OCI-LY1 (cell line): Measurements from ENCODE around the gene BCR.

Source experiments
- H2AFZ ChIP-seq: fragments of 200-600 bp; sonication (generic), shearing (Covaris generic); 2 replicates; pipeline ENCODE4 v1.6.0; 2014; ENCODE audit warnings: antibody characterized with exemption, mild to moderate bottlenecking, low read length
- H3F3A ChIP-seq: fragments of 200-600 bp; sonication (generic), shearing (Covaris generic); 2 replicates; pipeline ENCODE4 v1.6.0; 2014; ENCODE audit warnings: mild to moderate bottlenecking, antibody characterized with exemption, low read length, moderate library complexity; ENCODE audit not compliant: insufficient read depth
- H3K27ac ChIP-seq: fragments of 200-600 bp; sonication (generic); 2 replicates; pipeline ENCODE4 v1.5.1; 2014; ENCODE audit warnings: low read length, mixed run types, mild to moderate bottlenecking, low read depth; ENCODE audit not compliant: poor library complexity, severe bottlenecking
- H3K27me3 ChIP-seq: fragments of 200-600 bp; sonication (generic); 2 replicates; pipeline ENCODE4 v1.6.0; 2014; ENCODE audit warnings: antibody characterized with exemption, mild to moderate bottlenecking, low read length, moderate library complexity; ENCODE audit not compliant: insufficient read depth
- H3K36me3 ChIP-seq: fragments of 200-600 bp; sonication (generic); 2 replicates; pipeline ENCODE4 v1.6.1; 2014; ENCODE audit warnings: mild to moderate bottlenecking, antibody characterized with exemption, low read length, moderate library complexity, mixed read lengths; ENCODE audit not compliant: insufficient read depth
- H3K4me1 ChIP-seq: fragments of 200-600 bp; sonication (generic); 2 replicates; pipeline ENCODE4 v1.5.1; 2014; ENCODE audit warnings: mild to moderate bottlenecking, low read length, moderate library complexity; ENCODE audit not compliant: insufficient read depth, severe bottlenecking
- H3K4me2 ChIP-seq: fragments of 200-600 bp; sonication (generic), shearing (Covaris generic); 2 replicates; pipeline ENCODE4 v1.6.1; 2014; ENCODE audit warnings: low read length
- H3K4me3 ChIP-seq: fragments of 200-600 bp; sonication (generic); 2 replicates; pipeline ENCODE4 v1.5.1; 2014; ENCODE audit warnings: low read length, low read depth, mild to moderate bottlenecking, mixed read lengths; ENCODE audit not compliant: poor library complexity, severe bottlenecking
- H3K79me2 ChIP-seq: fragments of 200-600 bp; shearing (Covaris generic); 2 replicates; pipeline ENCODE4 v1.6.1; 2016; ENCODE audit warnings: mixed run types, low read length, mixed read lengths; ENCODE audit not compliant: insufficient read depth
- H3K9ac ChIP-seq: fragments of 200-600 bp; sonication (generic), shearing (Covaris generic); 2 replicates; pipeline ENCODE4 v1.6.1; 2014; ENCODE audit warnings: mild to moderate bottlenecking, low read length, mixed read lengths
- H3K9me2 ChIP-seq: fragments of 200-600 bp; sonication (generic), shearing (Covaris generic); 2 replicates; pipeline ENCODE4 v1.6.1; 2014; ENCODE audit warnings: low read depth, mild to moderate bottlenecking, low read length, mixed read lengths
- H3K9me3 ChIP-seq: fragments of 200-600 bp; shearing (Covaris generic); 2 replicates; pipeline ENCODE4 v1.6.1; 2014; ENCODE audit warnings: low read length, mixed read lengths
- H4K20me1 ChIP-seq: fragments of 200-600 bp; sonication (generic), shearing (Covaris generic); 2 replicates; pipeline ENCODE4 v1.6.0; 2016; ENCODE audit warnings: mild to moderate bottlenecking, low read length; ENCODE audit not compliant: insufficient read depth
- CTCF ChIP-seq: fragments of 200-600 bp; sonication (generic), shearing (Covaris generic); IDR thresholded peaks from 2 replicates; pipeline ENCODE4 v1.5.1; 2017; ENCODE audit warnings: mild to moderate bottlenecking, antibody characterized with exemption, low read length, moderate library complexity, mixed read lengths
- EZH2 ChIP-seq: fragments of 200-600 bp; sonication (generic), shearing (Covaris generic); IDR thresholded peaks from 2 replicates; pipeline ENCODE4 v1.8.0; 2017; ENCODE audit warnings: borderline replicate concordance, mixed run types, mild to moderate bottlenecking, antibody characterized with exemption, low read length, moderate library complexity, mixed read lengths

Gene BCR

GRCh38 chr22:23169043-23169406 is 11.3 kb upstream of the BCR start:
- no peaks in the 10 kb centered on the region for H3K27me3 ChIP-seq
- H3K27ac ChIP-seq = no peak overlapping the region
- H3K79me2 ChIP-seq = no peaks in the 10 kb centered on the region
- no peaks in the 10 kb centered on the region for H4K20me1 ChIP-seq
- TF ChIP-seq CTCF (no peak), EZH2 (no peak)
- H2AFZ ChIP-seq = no peak overlapping the region
- H3K4me2 ChIP-seq = no peak overlapping the region
- no peak overlapping the region for H3K4me3 ChIP-seq
- H3K9me2 ChIP-seq = no peaks in the 10 kb centered on the region
- H3K9ac ChIP-seq = no peak overlapping the region
- H3K9me3 ChIP-seq = no peaks in the 10 kb centered on the region
- no peaks in the 10 kb centered on the region for H3F3A ChIP-seq
- H3K4me1 ChIP-seq = no peaks in the 10 kb centered on the region
- no peaks in the 10 kb centered on the region for H3K36me3 ChIP-seq

GRCh38 chr22:23175817-23176644 is 4.3 kb upstream of the BCR start:
- H3K4me3 ChIP-seq = peak overlapping the region; percentile 0
- H3K36me3 ChIP-seq = no peaks in the 10 kb centered on the region
- H3K4me1 ChIP-seq = peaks cover 51% of the 10 kb centered on the region
- no peaks in the 10 kb centered on the region for H3F3A ChIP-seq
- no peak for TF ChIP-seq CTCF
- TF ChIP-seq EZH2 = no peak
- H3K27ac ChIP-seq = peak overlapping the region; percentile 91
- peak overlapping the region; percentile 27; the same call in 1 of the 2 replicates for H3K9ac ChIP-seq
- no peaks in the 10 kb centered on the region for H3K27me3 ChIP-seq
- no peaks in the 10 kb centered on the region for H3K9me2 ChIP-seq
- H3K79me2 ChIP-seq = no peaks in the 10 kb centered on the region
- no peaks in the 10 kb centered on the region for H4K20me1 ChIP-seq
- H3K4me2 ChIP-seq = peak overlapping the region; percentile 39
- H3K9me3 ChIP-seq = no peaks in the 10 kb centered on the region
- no peak overlapping the region for H2AFZ ChIP-seq

GRCh38 chr22:23176645-23177027 is 3.7 kb upstream of the BCR start:
- no peaks in the 10 kb centered on the region for H3K27me3 ChIP-seq
- H4K20me1 ChIP-seq = no peaks in the 10 kb centered on the region
- peak overlapping the region; percentile 27; the same call in 1 of the 2 replicates for H3K9ac ChIP-seq
- H3F3A ChIP-seq = no peaks in the 10 kb centered on the region
- no peak for TF ChIP-seq CTCF
- no peak for TF ChIP-seq EZH2
- no peaks in the 10 kb centered on the region for H3K9me2 ChIP-seq
- peak overlapping the region; percentile 0 for H3K4me3 ChIP-seq
- H3K4me2 ChIP-seq = peak overlapping the region; percentile 39
- peak overlapping the region; percentile 91 for H3K27ac ChIP-seq
- peaks cover 4% of the 10 kb centered on the region for H3K79me2 ChIP-seq
- H3K4me1 ChIP-seq = peaks cover 51% of the 10 kb centered on the region
- no peak overlapping the region for H2AFZ ChIP-seq
- H3K9me3 ChIP-seq = no peaks in the 10 kb centered on the region
- H3K36me3 ChIP-seq = peaks cover 5% of the 10 kb centered on the region
